Stimulated activated CD4-positive, alpha-beta T cell treated with anti-CD3 and anti-CD28 coated beads, Interleukin-2, amount 100 ng/mL, for 24 hours (primary cell): ENCODE data around the gene ZBTB5.

ENCODE experiments used
- DNase-seq, 2 donors: peaks; one replicate each; pipeline ENCODE4 v3.0.0-alpha.2; 2020

ZBTB5 gene

GRCh38 chr9:37422289-37423104, 42.8 kb downstream of the ZBTB5 start, which contains the start of gene GRHPR:
Gene GRHPR (plus strand): TSS chr9:37422696. CDS start chr9:37422751, 55 bp downstream.
- DNase-seq = peak; percentile 94 to 95

GRCh38 chr9:37421914-37422288, 43.3 kb downstream of the ZBTB5 start:
- DNase-seq = no peak

- DNase-seq = no peak
Measured at GRCh38 chr9:37420271-37421215, 44.7 kb downstream of the ZBTB5 start.

DNA sequence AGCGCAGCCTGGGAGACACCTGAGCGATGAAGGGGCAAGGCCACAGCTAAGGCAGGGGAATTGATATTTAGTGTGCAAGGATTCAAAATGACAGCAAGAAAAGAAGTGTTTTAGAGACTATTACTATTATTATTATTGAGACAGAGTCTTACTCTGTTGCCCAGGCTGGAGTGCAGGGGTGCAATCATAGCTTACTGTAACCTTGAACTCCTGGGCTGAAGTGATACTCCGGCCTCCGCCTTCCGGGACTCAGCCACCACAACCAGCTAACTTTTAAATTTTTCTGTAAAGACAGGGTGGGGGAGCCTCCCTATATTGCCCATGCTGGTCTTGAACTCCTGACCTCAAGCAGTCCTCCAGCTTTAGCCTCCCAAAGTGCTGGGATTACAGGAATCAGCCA, 46.0 kb downstream of the ZBTB5 start:
- DNase-seq = no peak

- DNase-seq = no peak
Measured at GRCh38 chr9:37417857-37418618, 47.2 kb downstream of the ZBTB5 start.

DNA sequence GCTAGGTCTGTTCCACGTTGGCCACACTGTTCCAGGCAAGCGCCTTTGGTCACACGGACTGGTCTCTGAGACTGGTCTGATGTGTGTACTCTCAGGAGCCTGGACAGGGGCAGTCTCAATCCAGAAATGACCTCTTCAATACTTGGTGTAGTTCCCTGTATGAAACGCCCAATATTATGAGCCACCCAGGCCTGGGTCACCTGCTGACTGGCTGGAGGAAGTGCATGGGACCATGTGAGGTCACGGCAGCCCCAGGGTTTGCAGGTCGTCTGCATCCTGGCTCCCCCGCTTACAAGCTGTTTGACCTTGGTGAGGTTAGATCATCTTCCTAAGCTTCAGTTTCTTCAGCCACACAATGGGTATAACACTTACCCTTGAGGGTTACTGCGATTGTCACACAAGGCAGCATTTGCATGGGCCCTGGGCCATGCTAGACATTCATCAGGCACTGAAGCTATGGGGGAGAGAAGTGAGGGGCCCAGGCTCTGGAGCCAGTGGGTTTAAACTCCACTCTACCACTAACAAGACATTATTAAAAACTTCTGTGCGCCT, 47.9 kb downstream of the ZBTB5 start:
- DNase-seq = no peak

DNA sequence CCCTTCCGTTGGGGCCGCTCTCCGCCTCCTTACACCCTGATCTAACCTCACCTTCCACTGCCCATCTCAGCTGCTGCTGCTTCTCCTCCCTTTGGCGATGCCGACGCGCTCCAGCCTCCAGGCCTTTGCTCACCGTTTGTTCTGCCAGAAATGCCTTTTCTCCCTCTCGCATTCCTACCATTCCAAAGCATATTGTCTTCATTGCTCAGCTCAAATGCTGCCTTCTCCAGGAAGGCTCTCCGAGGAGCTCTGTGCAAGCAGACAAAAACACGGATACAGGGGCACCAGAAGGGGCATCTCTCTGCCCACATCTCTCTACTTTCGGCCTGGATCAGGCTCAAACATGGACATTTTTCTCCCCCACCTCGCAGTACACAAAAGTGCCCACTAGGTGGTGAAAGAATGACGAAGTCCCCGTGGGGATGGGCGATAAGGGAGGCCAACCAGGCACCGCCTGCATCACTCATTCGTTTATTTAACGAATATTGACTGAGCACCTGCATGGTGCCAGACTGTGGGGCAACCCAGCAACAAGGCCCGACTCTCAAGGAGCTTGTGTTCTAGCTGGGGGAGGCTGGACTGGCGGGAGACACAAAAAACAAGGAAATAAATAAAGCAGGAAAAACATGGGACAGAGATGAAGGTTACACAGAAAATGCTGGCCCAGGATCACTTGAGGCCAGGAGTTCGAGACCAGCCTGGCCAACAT, 50.1 kb downstream of the ZBTB5 start:
- DNase-seq = peak; percentile 81 to 84

DNA sequence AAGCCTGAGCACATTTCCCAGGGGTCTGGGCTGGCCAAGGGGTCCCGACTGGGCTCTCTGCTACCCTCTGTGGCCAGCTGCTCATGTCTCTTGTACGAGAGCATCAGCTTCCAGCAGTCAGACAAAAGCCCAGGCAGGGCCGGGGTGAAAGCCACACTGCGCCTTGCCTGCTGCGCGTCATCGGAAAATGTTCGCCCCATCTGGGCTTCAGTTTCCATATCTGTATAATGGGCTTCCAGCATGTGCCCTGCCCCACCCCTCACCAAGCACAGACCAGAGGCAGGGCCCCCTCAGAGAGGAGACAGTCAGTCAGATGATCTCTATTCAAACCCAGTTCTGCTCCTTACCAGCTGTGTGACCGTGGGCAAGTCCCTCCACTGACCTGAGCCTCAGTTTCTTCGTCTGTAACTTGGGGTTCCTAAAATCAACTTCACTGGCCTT, 50.7 kb downstream of the ZBTB5 start:
- DNase-seq = no peak

- DNase-seq = no peak
Measured at GRCh38 chr9:37413311-37413710, 51.9 kb downstream of the ZBTB5 start.

GRCh38 chr9:37412431-37413151, 52.7 kb downstream of the ZBTB5 start:
- DNase-seq = no peak

- DNase-seq = peak; percentile 36
Measured at GRCh38 chr9:37410969-37411785, 54.1 kb downstream of the ZBTB5 start.

GRCh38 chr9:37410354-37410861, 54.8 kb downstream of the ZBTB5 start:
- no peak for DNase-seq

DNA sequence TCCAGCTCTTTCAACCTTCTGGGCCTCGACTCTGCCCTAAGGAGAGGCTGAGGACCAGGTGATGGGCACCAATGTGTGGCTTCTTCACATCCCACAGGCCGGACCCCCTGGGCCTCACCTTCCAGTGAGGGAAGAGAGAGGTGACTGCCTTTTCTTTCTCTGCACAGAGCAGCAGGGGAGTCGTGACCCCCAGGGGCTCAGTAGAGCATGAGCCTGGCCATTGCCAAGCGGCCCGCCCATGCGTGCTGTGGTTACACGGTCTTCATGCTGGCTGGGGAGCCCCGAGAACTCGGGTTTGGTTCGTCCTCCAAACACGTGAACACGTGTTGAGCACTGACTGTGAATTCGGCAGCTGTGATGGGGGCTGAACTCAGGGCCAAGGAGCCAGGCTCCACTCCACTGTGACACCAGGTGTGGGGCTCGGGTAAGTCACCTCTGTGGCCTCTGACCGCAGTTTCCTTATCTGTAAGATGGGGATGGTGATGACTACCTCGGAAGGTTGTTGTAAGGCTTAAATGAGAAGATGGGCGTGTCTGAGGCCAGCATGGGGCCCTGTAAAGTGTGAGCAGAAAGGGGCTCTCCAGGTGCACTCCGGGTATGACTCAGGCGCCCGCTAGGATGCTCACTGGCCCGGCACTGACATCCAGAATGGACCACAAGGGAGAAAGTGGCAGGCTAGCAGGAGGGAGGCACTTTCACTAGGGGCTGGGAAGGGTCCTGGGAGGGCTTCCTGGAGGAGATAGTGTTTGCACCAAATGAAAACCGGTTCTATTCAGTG, 56.1 kb downstream of the ZBTB5 start:
- DNase-seq = peak; percentile 68 to 70

DNA sequence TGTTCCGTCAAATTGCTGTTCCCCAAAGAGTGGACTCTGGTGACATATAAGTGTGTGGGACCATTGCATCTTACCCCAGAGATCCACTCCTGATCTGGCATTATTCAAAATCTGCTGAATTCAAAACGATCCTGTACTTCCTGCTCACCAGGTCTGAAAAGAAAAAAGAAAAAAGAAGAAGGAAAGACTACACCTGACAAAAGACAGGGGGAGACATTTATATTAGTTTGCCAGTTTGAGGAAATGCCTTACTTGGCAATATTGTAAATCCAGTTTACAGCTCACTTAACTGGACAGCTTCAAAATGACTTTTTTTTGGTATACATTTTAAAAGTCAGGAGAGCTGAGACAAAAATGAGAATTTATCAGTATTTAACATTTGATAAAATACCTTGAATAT, 57.8 kb downstream of the ZBTB5 start:
- DNase-seq = no peak

GRCh38 chr9:37406603-37407401, 58.4 kb downstream of the ZBTB5 start:
- DNase-seq = no peak

DNA sequence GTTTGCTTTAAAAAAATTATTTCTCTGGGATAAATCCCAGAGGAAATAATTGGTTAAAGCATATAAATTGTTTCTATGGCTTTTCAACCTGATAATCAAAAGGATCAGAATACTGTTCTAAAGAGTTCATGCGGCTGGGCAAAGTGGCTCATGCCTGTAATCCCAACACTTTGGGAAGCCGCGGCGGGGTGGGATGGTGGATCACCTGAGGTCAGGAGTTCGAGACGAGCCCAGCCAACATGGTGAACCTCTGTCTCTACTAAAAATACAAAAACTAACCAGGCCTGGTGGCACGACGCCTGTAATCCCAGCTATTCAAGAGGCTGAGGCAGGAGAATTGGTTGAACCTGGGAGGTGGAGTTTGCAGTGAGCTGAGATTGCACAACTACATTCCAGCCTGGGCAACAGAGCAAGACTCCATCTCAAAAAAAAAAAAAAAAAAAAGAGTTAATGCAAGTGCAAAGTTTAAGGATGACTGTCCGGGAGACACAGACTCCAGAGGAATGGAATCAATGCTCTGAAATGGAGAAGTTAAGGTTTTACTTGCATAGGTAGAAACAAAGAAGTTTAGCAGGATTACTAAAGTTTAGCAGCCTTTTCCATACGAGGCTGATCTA, 59.4 kb downstream of the ZBTB5 start:
- no peak for DNase-seq

DNA sequence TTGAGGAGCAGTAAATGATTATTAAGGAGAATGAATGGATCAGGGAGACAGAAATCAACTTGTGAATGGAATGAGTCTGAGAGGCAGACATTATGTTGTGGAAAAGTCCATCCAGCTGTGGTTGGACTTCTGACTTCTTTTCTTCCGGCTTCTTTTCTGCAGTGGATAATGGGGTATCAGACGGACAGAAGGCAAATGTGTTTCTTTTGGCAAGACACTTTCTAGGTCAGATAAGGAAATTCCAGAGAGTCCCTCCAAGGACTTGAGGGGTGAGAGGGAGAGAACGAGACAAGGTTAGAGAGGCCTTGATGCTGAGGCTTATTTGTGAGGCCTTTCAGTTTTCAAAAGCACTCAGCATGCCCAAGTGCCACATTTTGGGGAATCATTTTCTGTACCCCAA, 59.9 kb downstream of the ZBTB5 start:
- DNase-seq = no peak

DNA sequence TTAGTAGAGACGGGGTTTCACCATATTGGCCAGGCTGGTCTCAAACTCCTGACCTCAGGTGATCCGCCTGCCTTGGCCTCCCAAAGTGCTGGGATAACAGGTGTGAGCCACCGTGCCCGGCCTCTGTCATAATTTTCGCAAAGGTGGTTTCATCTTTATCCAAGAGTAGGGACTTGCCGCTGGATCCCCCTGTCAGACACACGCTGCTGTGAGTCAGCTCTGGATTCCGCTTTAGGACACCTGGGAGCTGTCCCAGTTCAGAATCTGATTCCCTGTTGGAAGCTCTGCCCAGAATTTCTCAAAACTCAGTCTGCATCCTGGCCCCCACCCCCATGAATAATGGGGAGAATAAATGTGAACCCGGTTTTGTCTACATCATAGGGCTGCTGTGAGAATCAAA, 60.7 kb downstream of the ZBTB5 start:
- no peak for DNase-seq
